ENCODE results near the gene TACR2.

Gene TACR2

DNA sequence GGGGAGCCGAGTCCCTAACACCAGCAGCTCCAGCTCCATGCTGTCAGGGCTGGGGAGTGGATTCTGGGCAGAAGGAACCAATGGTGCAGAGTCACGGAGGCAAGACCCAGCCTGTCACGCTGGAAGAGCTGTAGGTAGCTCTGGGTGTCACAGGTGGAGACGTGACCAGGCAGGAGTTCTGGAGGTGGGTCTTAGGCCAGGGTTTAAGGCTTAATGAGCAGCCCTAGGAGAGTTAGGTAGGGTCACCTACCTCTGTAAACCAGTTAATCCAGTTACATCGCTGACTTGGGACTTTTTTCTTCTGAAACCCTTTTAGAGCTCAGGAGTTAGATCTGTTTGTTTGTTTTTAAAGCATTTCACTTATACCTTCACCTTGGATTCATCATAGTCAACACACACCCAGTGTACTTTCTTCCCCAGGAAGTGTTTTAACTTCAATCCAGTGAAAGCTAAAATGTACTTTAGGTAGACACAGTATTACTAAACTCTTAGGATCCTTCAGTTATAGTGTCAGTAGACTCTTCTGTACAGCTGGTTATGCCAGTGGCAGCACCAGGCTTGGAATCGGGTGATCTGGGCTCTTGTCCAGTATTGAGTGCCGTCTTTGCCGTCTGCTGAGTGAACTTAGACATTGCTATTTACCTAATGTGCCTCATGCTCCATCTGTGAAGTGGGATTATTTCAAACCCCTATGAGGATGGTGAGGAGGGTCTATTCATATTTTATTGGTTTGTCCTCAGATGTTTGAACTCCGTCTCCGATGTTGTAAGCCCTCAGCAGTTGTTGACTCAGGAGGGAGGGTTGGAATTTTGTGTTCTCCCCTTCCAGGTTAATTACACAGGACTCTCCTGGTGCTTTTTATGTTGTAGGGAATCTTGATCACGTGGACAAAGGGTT, 31.0 kb downstream of the TACR2 start:
- TF ChIP-seq, protein P1, sequence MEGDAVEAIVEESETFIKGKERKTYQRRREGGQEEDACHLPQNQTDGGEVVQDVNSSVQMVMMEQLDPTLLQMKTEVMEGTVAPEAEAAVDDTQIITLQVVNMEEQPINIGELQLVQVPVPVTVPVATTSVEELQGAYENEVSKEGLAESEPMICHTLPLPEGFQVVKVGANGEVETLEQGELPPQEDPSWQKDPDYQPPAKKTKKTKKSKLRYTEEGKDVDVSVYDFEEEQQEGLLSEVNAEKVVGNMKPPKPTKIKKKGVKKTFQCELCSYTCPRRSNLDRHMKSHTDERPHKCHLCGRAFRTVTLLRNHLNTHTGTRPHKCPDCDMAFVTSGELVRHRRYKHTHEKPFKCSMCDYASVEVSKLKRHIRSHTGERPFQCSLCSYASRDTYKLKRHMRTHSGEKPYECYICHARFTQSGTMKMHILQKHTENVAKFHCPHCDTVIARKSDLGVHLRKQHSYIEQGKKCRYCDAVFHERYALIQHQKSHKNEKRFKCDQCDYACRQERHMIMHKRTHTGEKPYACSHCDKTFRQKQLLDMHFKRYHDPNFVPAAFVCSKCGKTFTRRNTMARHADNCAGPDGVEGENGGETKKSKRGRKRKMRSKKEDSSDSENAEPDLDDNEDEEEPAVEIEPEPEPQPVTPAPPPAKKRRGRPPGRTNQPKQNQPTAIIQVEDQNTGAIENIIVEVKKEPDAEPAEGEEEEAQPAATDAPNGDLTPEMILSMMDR (IDR thresholded peaks at IDR 0.05), result no peak
- H3K27ac ChIP-seq, result peak overlapping the region in 1 of 2 donors; percentile 17
- DNase-seq (ENCODE audit: low spot score), result no peak
- H3K4me3 ChIP-seq, result no peak overlapping the region

GRCh38 chr10:69384320-69384719, 32.4 kb downstream of the TACR2 start:
- TF ChIP-seq, protein P1 (IDR thresholded peaks at IDR 0.05), result no peak
- no peak for DNase-seq (ENCODE audit: low spot score)
- Histone ChIP-seq H3K4me3 (no peak overlapping the region), H3K27ac (peak overlapping the region in 1 of 2 donors; percentile 82)

- DNase-seq (ENCODE audit: low spot score), result no peak
- Histone ChIP-seq H3K27ac (peak overlapping the region; percentile 42 to 82), H3K4me3 (no peak overlapping the region)
- TF ChIP-seq, protein P1 (IDR thresholded peaks at IDR 0.05), result no peak
These were observed 33.2 kb downstream of the TACR2 start for GRCh38 chr10:69383558-69383957.

DNA sequence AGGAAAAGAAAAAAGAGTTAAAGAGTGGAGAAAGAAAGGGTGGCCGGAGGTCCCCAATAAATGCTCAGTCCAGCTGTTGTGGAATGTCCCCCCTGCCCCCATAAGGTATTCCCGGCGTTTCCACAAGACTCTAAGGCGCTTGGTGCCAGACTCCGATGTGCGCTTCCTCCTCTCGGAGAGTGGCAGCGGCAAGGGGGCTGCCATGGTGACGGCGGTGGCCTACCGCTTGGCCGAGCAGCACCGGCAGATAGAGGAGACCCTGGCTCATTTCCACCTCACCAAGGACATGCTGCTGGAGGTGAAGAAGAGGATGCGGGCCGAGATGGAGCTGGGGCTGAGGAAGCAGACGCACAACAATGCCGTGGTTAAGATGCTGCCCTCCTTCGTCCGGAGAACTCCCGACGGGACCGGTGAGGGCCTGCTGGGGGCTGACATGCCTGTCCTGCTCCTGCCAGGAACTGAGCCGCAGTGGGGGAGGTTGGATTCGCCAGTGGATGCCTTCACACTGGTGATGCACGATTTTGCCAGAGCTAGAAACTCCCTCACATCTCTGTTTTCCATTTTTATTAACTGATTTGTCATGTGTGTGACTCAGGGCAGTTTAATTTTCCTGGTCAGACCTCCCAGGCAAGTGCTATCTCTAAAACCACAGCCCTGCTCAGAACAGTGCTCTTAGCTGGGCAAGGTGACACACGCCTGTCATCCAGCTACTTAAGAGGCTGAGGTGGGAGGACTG, 34.2 kb downstream of the TACR2 start:
- H3K4me3 ChIP-seq, result no peak overlapping the region
- TF ChIP-seq, protein P1 (IDR thresholded peaks at IDR 0.05), result no peak
- H3K27ac ChIP-seq, result peak overlapping the region; percentile 42 to 82
- DNase-seq (ENCODE audit: low spot score), result no peak

DNA sequence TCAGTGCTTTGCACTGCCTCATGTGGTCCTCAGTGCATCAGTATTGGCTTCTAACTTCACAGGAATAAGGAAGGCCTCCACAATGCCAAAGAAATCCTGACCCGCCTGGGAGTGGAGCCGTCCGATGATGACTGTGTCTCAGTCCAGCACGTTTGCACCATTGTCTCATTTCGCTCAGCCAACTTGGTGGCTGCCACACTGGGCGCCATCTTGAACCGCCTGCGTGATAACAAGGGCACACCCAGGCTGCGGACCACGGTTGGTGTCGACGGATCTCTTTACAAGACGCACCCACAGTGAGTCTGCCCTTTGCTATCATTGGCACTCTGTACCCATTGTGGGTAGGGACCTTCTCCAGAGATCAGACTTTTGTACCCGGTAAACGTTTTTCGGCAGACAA, 36.9 kb downstream of the TACR2 start:
- no peak for DNase-seq (ENCODE audit: low spot score)
- Histone ChIP-seq H3K27ac (no peak overlapping the region), H3K4me3 (no peak overlapping the region)
- TF ChIP-seq, protein P1 (IDR thresholded peaks at IDR 0.05), result no peak

DNA sequence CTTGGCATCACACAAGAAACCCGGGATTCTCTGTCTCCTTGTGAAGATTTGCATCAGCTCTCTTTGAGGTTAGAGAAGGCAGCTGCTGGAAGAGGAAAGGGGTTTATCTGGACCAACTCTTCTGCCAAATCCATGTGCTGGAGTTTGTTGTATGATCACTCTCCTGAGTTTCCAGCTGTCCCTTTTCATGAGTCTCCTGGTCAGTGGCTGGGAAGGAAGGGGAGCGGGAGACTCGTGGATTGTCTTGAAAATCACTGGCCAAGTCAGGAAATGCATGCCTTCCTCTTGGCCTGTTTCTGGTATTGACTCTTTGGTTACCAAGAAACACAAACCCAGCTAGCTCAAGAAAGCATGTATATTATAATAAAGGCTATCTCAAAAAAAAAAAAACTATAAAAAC, 38.8 kb downstream of the TACR2 start:
- TF ChIP-seq, protein P1 (IDR thresholded peaks at IDR 0.05), result no peak
- DNase-seq (ENCODE audit: low spot score), result no peak
- no peak overlapping the region for H3K4me3 ChIP-seq
- peak overlapping the region; percentile 36 to 86 for H3K27ac ChIP-seq

Measured in coronary artery (tissue), 2 donors.